GM12878 (cell line): ENCODE data around the gene SLC25A44. TPM values are rescaled to one million over a fixed set of nuclear protein-coding genes. Genes with fewer than 3 reads are reported as not detected.

Experiments used
- ATF7 ChIP-seq: fragments of 450-650 bp; IDR thresholded peaks from 2 replicates; pipeline ENCODE4 v1.6.1; 2016; ENCODE audit warnings: low read depth, mild to moderate bottlenecking
- BACH1 ChIP-seq: fragments of 450-650 bp; IDR thresholded peaks from 2 replicates; pipeline ENCODE4 v1.6.1; 2017; ENCODE audit warnings: mild to moderate bottlenecking, borderline replicate concordance
- BHLHE40 ChIP-seq, 2 experiments: fragments of 450-650 bp in 1 of 2; IDR thresholded peaks; 2 replicates each; pipeline ENCODE4 v1.6.1; 2011 to 2017; ENCODE audit warnings: low read depth in 2 of 2, borderline replicate concordance in 1 of 2, improper control_type of control experiment in 1 of 2, low read length in 1 of 2, mild to moderate bottlenecking in 1 of 2
- ETV6 ChIP-seq, 2 experiments: fragments of 450-650 bp in 1 of 2; IDR thresholded peaks in 1 of 2; conservative IDR thresholded peaks in 1 of 2; 2 replicates each; pipeline ENCODE4 v1.6.1; 2014; ENCODE audit warnings: antibody characterized with exemption in 1 of 2, borderline replicate concordance in 1 of 2, low read depth in 1 of 2, mild to moderate bottlenecking in 1 of 2, moderate library complexity in 1 of 2
- GATAD2B ChIP-seq: fragments of 450-650 bp; conservative IDR thresholded peaks from 2 replicates; pipeline ENCODE4 v1.6.1; 2017; ENCODE audit warnings: low read depth, mild to moderate bottlenecking, moderate library complexity
- KLF5 ChIP-seq: fragments of 450-650 bp; IDR thresholded peaks from 2 replicates; pipeline ENCODE4 v1.6.1; 2014; ENCODE audit warnings: mild to moderate bottlenecking; ENCODE audit not compliant: partially characterized antibody
- MTA3 ChIP-seq: IDR thresholded peaks from 2 replicates; pipeline ENCODE4 v1.6.1; 2012; ENCODE audit warnings: low read length, inconsistent platforms, borderline replicate concordance
- MYC ChIP-seq: IDR thresholded peaks from 2 replicates; pipeline ENCODE4 v1.6.1; 2011; ENCODE audit warnings: mild to moderate bottlenecking, low read length, moderate library complexity, inconsistent platforms; ENCODE audit not compliant: insufficient read depth, insufficient replicate concordance, insufficient read length, severe bottlenecking
- NR2C1 ChIP-seq: fragments of 450-650 bp; IDR thresholded peaks from 2 replicates; pipeline ENCODE4 v1.6.1; 2017; ENCODE audit warnings: antibody characterized with exemption, mild to moderate bottlenecking, moderate library complexity
- POLR2AphosphoS5 ChIP-seq: IDR thresholded peaks from 2 replicates; pipeline ENCODE4 v1.6.1; 2011; ENCODE audit warnings: mild to moderate bottlenecking, low read length, inconsistent platforms
- RUNX3 ChIP-seq: IDR thresholded peaks from 2 replicates; pipeline ENCODE4 v1.6.1; 2012; ENCODE audit warnings: low read length, inconsistent platforms
- TCF3 ChIP-seq: IDR thresholded peaks from 2 replicates; pipeline ENCODE4 v1.6.1; 2012; ENCODE audit warnings: low read depth, mild to moderate bottlenecking, low read length, borderline replicate concordance; ENCODE audit not compliant: insufficient read depth
- polyA plus RNA-seq, 11 experiments: library from polyadenylated mRNA; depleted of rRNA in 4 of 11; unstranded in 6 of 11; stranded (reverse) in 5 of 11; fragments of >200 nt; fragmentation: Nextera tagmentation in 4 of 11; fragmentation: Illumina TruSeq in 1 of 11; extraction: Ambion mirVana in 4 of 11; extraction: Trizol in 1 of 11; gene quantifications; 1 replicate in 1 of 11; 2 replicates in 10 of 11; pipeline versions ENCODE4 v1.2.1 to v1.2.3, GENCODE V29; 2011 to 2016; ENCODE audit warnings: inconsistent platforms in 2 of 11, missing spikeins in 2 of 11, low read depth in 1 of 11
- total RNA-seq, 4 experiments: library from RNA; depleted of rRNA in 3 of 4; stranded (reverse); fragments of >200 nt in 3 of 4; fragmentation: Illumina TruSeq in 1 of 4; extraction: Trizol in 1 of 4; gene quantifications; 2 replicates each; pipeline versions ENCODE4 v1.2.1 to v1.2.3, GENCODE V29; 2013 to 2021
- TF ChIP-seq, protein P1 (sequence below): fragments of 450-650 bp; IDR thresholded peaks from 2 replicates; pipeline ENCODE4 v1.6.1; 2017; ENCODE audit warnings: mild to moderate bottlenecking, moderate library complexity
- TF ChIP-seq, protein P2 (sequence below): fragments of 450-650 bp; formaldehyde crosslinking; IDR thresholded peaks from 2 replicates; pipeline ENCODE4 v1.5.0; 2022; ENCODE audit warnings: mild to moderate bottlenecking, missing genetic modification characterization
- TF ChIP-seq, protein P3 (sequence below): fragments of 450-650 bp; IDR thresholded peaks from 2 replicates; pipeline ENCODE4 v1.6.1; 2016; ENCODE audit warnings: mild to moderate bottlenecking, moderate library complexity, borderline replicate concordance
- TF ChIP-seq, protein P4 (sequence below): fragments of 450-650 bp; IDR thresholded peaks from 2 replicates; pipeline ENCODE4 v1.6.1; 2016; ENCODE audit warnings: mild to moderate bottlenecking

Gene SLC25A44
- total and polyA plus RNA-seq, 10 of the 15 experiments (the other 5 are each of a cell fraction or from before 2014, with no cell fraction given): 7.1 to 43.3 (median 30.4) TPM

DNA sequence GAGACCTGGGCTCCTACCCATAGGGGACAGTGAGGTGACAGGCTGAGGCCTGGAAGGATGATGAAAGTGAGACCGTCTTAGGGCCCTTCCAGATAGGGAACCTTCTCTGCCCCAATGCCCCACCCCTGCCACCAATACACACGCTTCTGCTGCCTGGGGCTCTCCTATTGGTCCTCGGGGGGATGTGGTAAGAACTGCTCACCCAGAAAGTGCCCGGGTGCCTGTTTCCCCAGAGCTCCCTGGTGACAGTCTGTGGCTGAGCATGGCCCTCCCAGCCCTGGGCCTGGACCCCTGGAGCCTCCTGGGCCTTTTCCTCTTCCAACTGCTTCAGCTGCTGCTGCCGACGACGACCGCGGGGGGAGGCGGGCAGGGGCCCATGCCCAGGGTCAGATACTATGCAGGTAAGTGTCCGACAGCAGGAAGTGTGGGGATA lies 39.6 kb upstream of the SLC25A44 start (continued):
- TF ChIP-seq, protein P1, sequence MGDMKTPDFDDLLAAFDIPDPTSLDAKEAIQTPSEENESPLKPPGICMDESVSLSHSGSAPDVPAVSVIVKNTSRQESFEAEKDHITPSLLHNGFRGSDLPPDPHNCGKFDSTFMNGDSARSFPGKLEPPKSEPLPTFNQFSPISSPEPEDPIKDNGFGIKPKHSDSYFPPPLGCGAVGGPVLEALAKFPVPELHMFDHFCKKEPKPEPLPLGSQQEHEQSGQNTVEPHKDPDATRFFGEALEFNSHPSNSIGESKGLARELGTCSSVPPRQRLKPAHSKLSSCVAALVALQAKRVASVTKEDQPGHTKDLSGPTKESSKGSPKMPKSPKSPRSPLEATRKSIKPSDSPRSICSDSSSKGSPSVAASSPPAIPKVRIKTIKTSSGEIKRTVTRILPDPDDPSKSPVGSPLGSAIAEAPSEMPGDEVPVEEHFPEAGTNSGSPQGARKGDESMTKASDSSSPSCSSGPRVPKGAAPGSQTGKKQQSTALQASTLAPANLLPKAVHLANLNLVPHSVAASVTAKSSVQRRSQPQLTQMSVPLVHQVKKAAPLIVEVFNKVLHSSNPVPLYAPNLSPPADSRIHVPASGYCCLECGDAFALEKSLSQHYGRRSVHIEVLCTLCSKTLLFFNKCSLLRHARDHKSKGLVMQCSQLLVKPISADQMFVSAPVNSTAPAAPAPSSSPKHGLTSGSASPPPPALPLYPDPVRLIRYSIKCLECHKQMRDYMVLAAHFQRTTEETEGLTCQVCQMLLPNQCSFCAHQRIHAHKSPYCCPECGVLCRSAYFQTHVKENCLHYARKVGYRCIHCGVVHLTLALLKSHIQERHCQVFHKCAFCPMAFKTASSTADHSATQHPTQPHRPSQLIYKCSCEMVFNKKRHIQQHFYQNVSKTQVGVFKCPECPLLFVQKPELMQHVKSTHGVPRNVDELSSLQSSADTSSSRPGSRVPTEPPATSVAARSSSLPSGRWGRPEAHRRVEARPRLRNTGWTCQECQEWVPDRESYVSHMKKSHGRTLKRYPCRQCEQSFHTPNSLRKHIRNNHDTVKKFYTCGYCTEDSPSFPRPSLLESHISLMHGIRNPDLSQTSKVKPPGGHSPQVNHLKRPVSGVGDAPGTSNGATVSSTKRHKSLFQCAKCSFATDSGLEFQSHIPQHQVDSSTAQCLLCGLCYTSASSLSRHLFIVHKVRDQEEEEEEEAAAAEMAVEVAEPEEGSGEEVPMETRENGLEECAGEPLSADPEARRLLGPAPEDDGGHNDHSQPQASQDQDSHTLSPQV: no peak
- TF ChIP-seq, protein P2, sequence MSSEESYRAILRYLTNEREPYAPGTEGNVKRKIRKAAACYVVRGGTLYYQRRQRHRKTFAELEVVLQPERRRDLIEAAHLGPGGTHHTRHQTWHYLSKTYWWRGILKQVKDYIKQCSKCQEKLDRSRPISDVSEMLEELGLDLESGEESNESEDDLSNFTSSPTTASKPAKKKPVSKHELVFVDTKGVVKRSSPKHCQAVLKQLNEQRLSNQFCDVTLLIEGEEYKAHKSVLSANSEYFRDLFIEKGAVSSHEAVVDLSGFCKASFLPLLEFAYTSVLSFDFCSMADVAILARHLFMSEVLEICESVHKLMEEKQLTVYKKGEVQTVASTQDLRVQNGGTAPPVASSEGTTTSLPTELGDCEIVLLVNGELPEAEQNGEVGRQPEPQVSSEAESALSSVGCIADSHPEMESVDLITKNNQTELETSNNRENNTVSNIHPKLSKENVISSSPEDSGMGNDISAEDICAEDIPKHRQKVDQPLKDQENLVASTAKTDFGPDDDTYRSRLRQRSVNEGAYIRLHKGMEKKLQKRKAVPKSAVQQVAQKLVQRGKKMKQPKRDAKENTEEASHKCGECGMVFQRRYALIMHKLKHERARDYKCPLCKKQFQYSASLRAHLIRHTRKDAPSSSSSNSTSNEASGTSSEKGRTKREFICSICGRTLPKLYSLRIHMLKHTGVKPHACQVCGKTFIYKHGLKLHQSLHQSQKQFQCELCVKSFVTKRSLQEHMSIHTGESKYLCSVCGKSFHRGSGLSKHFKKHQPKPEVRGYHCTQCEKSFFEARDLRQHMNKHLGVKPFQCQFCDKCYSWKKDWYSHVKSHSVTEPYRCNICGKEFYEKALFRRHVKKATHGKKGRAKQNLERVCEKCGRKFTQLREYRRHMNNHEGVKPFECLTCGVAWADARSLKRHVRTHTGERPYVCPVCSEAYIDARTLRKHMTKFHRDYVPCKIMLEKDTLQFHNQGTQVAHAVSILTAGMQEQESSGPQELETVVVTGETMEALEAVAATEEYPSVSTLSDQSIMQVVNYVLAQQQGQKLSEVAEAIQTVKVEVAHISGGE (CRISPR knock-in tag): no peak
- TF ChIP-seq, protein P3, sequence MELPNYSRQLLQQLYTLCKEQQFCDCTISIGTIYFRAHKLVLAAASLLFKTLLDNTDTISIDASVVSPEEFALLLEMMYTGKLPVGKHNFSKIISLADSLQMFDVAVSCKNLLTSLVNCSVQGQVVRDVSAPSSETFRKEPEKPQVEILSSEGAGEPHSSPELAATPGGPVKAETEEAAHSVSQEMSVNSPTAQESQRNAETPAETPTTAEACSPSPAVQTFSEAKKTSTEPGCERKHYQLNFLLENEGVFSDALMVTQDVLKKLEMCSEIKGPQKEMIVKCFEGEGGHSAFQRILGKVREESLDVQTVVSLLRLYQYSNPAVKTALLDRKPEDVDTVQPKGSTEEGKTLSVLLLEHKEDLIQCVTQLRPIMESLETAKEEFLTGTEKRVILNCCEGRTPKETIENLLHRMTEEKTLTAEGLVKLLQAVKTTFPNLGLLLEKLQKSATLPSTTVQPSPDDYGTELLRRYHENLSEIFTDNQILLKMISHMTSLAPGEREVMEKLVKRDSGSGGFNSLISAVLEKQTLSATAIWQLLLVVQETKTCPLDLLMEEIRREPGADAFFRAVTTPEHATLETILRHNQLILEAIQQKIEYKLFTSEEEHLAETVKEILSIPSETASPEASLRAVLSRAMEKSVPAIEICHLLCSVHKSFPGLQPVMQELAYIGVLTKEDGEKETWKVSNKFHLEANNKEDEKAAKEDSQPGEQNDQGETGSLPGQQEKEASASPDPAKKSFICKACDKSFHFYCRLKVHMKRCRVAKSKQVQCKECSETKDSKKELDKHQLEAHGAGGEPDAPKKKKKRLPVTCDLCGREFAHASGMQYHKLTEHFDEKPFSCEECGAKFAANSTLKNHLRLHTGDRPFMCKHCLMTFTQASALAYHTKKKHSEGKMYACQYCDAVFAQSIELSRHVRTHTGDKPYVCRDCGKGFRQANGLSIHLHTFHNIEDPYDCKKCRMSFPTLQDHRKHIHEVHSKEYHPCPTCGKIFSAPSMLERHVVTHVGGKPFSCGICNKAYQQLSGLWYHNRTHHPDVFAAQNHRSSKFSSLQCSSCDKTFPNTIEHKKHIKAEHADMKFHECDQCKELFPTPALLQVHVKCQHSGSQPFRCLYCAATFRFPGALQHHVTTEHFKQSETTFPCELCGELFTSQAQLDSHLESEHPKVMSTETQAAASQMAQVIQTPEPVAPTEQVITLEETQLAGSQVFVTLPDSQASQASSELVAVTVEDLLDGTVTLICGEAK: peak; percentile 83
- 0 out of 4 replicates have a peak, but pooled peaks of 1 of the 2 experiments have one; percentile 16 for TF ChIP-seq ETV6 (conservative IDR thresholded peaks at IDR 0.05 in 1 of 2, IDR thresholded peaks at IDR 0.05 in 1 of 2; ENCODE audit: borderline replicate concordance in 1 of 2, low read depth in 1 of 2)
- 0 out of 2 replicates have a peak, but pooled peaks have one; percentile 54 for TF ChIP-seq GATAD2B
- TF ChIP-seq MYC: no peak
- TF ChIP-seq, protein P4, sequence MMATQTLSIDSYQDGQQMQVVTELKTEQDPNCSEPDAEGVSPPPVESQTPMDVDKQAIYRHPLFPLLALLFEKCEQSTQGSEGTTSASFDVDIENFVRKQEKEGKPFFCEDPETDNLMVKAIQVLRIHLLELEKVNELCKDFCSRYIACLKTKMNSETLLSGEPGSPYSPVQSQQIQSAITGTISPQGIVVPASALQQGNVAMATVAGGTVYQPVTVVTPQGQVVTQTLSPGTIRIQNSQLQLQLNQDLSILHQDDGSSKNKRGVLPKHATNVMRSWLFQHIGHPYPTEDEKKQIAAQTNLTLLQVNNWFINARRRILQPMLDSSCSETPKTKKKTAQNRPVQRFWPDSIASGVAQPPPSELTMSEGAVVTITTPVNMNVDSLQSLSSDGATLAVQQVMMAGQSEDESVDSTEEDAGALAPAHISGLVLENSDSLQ: peak; percentile 31; the same call in 1 of the 2 replicates
- TF ChIP-seq ATF7: peak; percentile 35; the same call in 1 of the 2 replicates
- TF ChIP-seq BACH1: no peak
- TF ChIP-seq TCF3: 0 out of 2 replicates have a peak, but pooled peaks have one; percentile 49
- no peak for TF ChIP-seq NR2C1
- TF ChIP-seq MTA3: no peak
- peak; percentile 83 for TF ChIP-seq POLR2AphosphoS5
- TF ChIP-seq RUNX3: no peak
- TF ChIP-seq BHLHE40 (IDR thresholded peaks at IDR 0.05; ENCODE audit: borderline replicate concordance in 1 of 2, low read depth in 2 of 2, low read length in 1 of 2): peak in 1 of 2 experiments; percentile 65; a peak in 1 of 4 replicates
- TF ChIP-seq KLF5: no peak
